MCF 10A (cell line): ENCODE data around the gene FAM174A. TPM values are rescaled to one million over a fixed set of nuclear protein-coding genes. Genes with fewer than 3 reads are reported as not detected.

Source experiments
- BruUV-seq: library from RNA; stranded (reverse); fragments of 400-500 nt; replicated peaks from 2 replicates; lab custom pipeline; 2021; lab: Mats Ljungman, UMichigan
- CTCF ChIA-PET: fragments of 300-600 bp; sonication (Branson Sonifier 250); formaldehyde crosslinking; extraction: SDS; loops from one replicate; lab custom pipeline; 2021; ENCODE audit warnings: antibody characterized with exemption, inconsistent platforms; lab: Yijun Ruan, JAX
- POLR2A ChIA-PET: fragments of 300-600, 350-650 bp; sonication (Branson Sonifier 250); formaldehyde crosslinking; extraction: SDS; loops from one replicate; lab custom pipeline; 2020; ENCODE audit warnings: antibody characterized with exemption, inconsistent platforms; lab: Yijun Ruan, JAX
- DNase-seq: peaks from one replicate; pipeline ENCODE4 v3.0.0-alpha.2; 2018; ENCODE audit not compliant: unreplicated experiment
- H3K27ac Mint-ChIP-seq: one replicate; pipeline ENCODE4 v1.8.0; 2022; ENCODE audit warnings: mild to moderate bottlenecking, low read depth, mixed read lengths; ENCODE audit not compliant: unreplicated experiment
- H3K27me3 Mint-ChIP-seq: one replicate; pipeline ENCODE4 v1.8.0; 2022; ENCODE audit warnings: mixed read lengths; ENCODE audit not compliant: insufficient read depth, unreplicated experiment
- H3K36me3 Mint-ChIP-seq: one replicate; pipeline ENCODE4 v1.8.0; 2022; ENCODE audit warnings: mild to moderate bottlenecking, moderate library complexity, mixed read lengths; ENCODE audit not compliant: insufficient read depth, unreplicated experiment
- H3K4me1 Mint-ChIP-seq: one replicate; pipeline ENCODE4 v1.8.0; 2022; ENCODE audit warnings: mixed read lengths; ENCODE audit not compliant: insufficient read depth, unreplicated experiment
- H3K4me3 Mint-ChIP-seq: one replicate; pipeline ENCODE4 v1.8.0; 2022; ENCODE audit warnings: mild to moderate bottlenecking, moderate library complexity, mixed read lengths; ENCODE audit not compliant: unreplicated experiment
- H3K9me3 Mint-ChIP-seq: one replicate; pipeline ENCODE4 v1.8.0; 2022; ENCODE audit warnings: mixed read lengths; ENCODE audit not compliant: unreplicated experiment
- CTCF ChIP-seq: fragments of 200-600 bp; IDR thresholded peaks from one replicate; pipeline ENCODE4 v1.8.0; 2022; ENCODE audit warnings: antibody characterized with exemption, mild to moderate bottlenecking; ENCODE audit not compliant: unreplicated experiment
- intact Hi-C: fragments of 100-400 bp; cut with micrococcal nuclease; formaldehyde crosslinking; loops from 2 replicates; pipeline ENCODE4 v1.14.1; 2022
- total RNA-seq: library from RNA; stranded (reverse); gene quantifications from 2 replicates; pipeline ENCODE4 v1.2.3, GENCODE V29; 2022

FAM174A gene
- total RNA-seq, 1 experiment from 2014 or later: 9.7 TPM

GRCh38 chr5:100609594-100609993 lies 74.4 kb downstream of the FAM174A start:
- no TSS peak for BruUV-seq
- TF ChIP-seq CTCF: no peak
- H3K27ac Mint-ChIP-seq: no peak overlapping the region
- no peaks in the 10 kb centered on the region for H3K4me1 Mint-ChIP-seq
- intact Hi-C loops: no loop called here
- no peaks in the 10 kb centered on the region for H3K9me3 Mint-ChIP-seq
- H3K36me3 Mint-ChIP-seq: no peaks in the 10 kb centered on the region
- ChIA-PET POLR2A (interaction anchor here (0.7 to 1.6 kb wide), 2 partner anchors 10 to 12 kb away, joined by 3 to 6 read pairs; no protein-coding TSS in a partner anchor), CTCF (interaction anchor here (0.7 kb wide), 1 partner anchor 801 kb away, joined by 3 read pairs; no protein-coding TSS in a partner anchor)
- no peak overlapping the region for H3K4me3 Mint-ChIP-seq
- no peaks in the 10 kb centered on the region for H3K27me3 Mint-ChIP-seq
- no peak for DNase-seq

DNA sequence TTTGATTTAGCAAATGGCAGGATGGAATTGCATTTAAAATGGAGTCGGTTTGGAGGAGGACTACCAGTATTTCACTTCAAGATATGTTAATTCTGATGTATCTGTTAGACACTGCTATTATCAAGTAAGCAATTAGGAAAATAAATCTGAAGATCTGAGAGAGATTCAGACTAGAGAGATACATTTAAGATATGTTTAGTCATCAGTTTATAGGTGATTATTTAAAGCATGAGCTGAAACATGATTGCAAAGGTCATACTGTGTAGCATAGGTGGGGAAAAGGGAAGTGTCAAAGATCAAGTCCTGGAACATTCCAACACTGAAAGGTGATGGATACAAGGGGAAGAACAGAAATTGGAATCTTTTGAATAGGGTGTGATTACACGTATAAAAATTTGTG lies 79.1 kb downstream of the FAM174A start:
- H3K36me3 Mint-ChIP-seq: no peaks in the 10 kb centered on the region
- ChIA-PET POLR2A (no interaction called here), CTCF (interaction anchor here (0.6 to 1.1 kb wide), 2 partner anchors 9 to 59 kb away, joined by 3 read pairs; no protein-coding TSS in a partner anchor)
- no TSS peak for BruUV-seq
- no peak overlapping the region for H3K4me3 Mint-ChIP-seq
- no peaks in the 10 kb centered on the region for H3K4me1 Mint-ChIP-seq
- H3K27ac Mint-ChIP-seq: no peak overlapping the region
- intact Hi-C loops: no loop called here
- no peaks in the 10 kb centered on the region for H3K9me3 Mint-ChIP-seq
- no peak for DNase-seq
- no peaks in the 10 kb centered on the region for H3K27me3 Mint-ChIP-seq
- no peak for TF ChIP-seq CTCF

GRCh38 chr5:100615362-100615761 lies 80.2 kb downstream of the FAM174A start:
- TF ChIP-seq CTCF: no peak
- H3K4me3 Mint-ChIP-seq: no peak overlapping the region
- H3K36me3 Mint-ChIP-seq: no peaks in the 10 kb centered on the region
- no peaks in the 10 kb centered on the region for H3K27me3 Mint-ChIP-seq
- BruUV-seq: no TSS peak
- H3K4me1 Mint-ChIP-seq: no peaks in the 10 kb centered on the region
- POLR2A ChIA-PET: no interaction called here
- intact Hi-C loops: no loop called here
- no peak for DNase-seq
- CTCF ChIA-PET: no interaction called here
- H3K9me3 Mint-ChIP-seq: no peaks in the 10 kb centered on the region
- H3K27ac Mint-ChIP-seq: no peak overlapping the region

DNA sequence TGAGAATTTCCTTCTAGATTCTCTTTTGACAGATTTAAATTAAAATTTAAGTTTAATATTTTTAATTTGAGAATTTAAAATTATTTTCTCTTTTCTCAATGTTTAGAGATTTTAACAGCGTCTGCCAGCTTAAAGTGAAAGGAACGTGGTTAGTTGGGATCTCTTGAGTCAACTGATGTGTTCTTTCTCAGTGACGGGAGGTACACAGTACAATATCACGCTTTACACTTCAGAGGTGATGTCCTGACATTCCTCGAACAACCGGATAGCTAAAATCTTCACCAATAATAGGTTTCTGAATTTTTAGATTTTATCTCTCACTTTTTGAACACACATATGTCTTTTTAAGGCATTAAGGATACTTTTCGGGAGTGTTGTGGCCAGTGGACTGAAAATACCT lies 81.1 kb downstream of the FAM174A start:
- no peaks in the 10 kb centered on the region for H3K9me3 Mint-ChIP-seq
- no peaks in the 10 kb centered on the region for H3K4me1 Mint-ChIP-seq
- no peaks in the 10 kb centered on the region for H3K27me3 Mint-ChIP-seq
- H3K4me3 Mint-ChIP-seq: no peak overlapping the region
- no TSS peak for BruUV-seq
- TF ChIP-seq CTCF: no peak
- POLR2A ChIA-PET: no interaction called here
- intact Hi-C loops: no loop called here
- no peaks in the 10 kb centered on the region for H3K36me3 Mint-ChIP-seq
- CTCF ChIA-PET: interaction anchor here (0.6 kb wide), 1 partner anchor 26 kb away, joined by 4 read pairs; no protein-coding TSS in a partner anchor
- H3K27ac Mint-ChIP-seq: no peak overlapping the region
- DNase-seq: no peak
